Stimulated activated naive CD8-positive, alpha-beta T cell treated with anti-CD3 and anti-CD28 coated beads, Interleukin-15, Interleukin-2, amounts not matched to agents 100 ng/mL and 50 ng/mL, for 24 hours (primary cell): ENCODE results near the gene GAS7.
A peak's percentile ranks its signal among the peaks of the same experiment; 100 is the strongest.

Source experiments
- H3K27ac Mint-ChIP-seq: one replicate; pipeline ENCODE4 v1.8.0; 2021; ENCODE audit warnings: mild to moderate bottlenecking, mixed read lengths
- H3K27me3 Mint-ChIP-seq: one replicate; pipeline ENCODE4 v1.8.0; 2021; ENCODE audit warnings: mixed read lengths
- H3K36me3 Mint-ChIP-seq: one replicate; pipeline ENCODE4 v1.8.0; 2021; ENCODE audit warnings: low read depth, mixed read lengths
- H3K4me1 Mint-ChIP-seq: one replicate; pipeline ENCODE4 v1.8.0; 2021; ENCODE audit warnings: low read depth, mixed read lengths
- H3K4me3 Mint-ChIP-seq: one replicate; pipeline ENCODE4 v1.8.0; 2021; ENCODE audit warnings: mild to moderate bottlenecking, mixed read lengths
- H3K9me3 Mint-ChIP-seq: one replicate; pipeline ENCODE4 v1.8.0; 2021; ENCODE audit warnings: mixed read lengths

The GAS7 gene

DNA sequence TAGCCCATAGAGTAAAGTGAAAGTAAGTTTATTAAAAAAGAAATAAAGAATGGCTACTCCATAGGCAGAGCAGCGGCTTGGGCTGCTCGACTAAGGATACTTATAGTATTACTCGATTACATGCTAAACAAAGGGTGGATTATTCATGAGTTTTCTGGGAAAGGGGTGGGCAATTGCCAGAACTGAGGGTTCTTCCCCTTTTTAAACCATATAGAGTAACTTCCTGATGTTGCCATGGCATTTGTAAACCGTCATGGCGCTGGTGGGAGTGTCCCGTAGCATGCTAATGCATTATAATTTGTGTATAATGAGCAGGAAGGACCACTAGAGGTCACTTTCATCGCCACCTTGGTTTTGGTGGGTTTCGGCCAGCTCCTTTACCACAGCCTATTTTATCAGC is 13.3 kb upstream of the GAS7 start:
- no peaks in the 10 kb centered on the region for H3K4me1 Mint-ChIP-seq
- H3K27me3 Mint-ChIP-seq: no peaks in the 10 kb centered on the region
- H3K9me3 Mint-ChIP-seq: no peaks in the 10 kb centered on the region
- H3K36me3 Mint-ChIP-seq: no peaks in the 10 kb centered on the region
- no peak overlapping the region for H3K27ac Mint-ChIP-seq
- H3K4me3 Mint-ChIP-seq: no peak overlapping the region

DNA sequence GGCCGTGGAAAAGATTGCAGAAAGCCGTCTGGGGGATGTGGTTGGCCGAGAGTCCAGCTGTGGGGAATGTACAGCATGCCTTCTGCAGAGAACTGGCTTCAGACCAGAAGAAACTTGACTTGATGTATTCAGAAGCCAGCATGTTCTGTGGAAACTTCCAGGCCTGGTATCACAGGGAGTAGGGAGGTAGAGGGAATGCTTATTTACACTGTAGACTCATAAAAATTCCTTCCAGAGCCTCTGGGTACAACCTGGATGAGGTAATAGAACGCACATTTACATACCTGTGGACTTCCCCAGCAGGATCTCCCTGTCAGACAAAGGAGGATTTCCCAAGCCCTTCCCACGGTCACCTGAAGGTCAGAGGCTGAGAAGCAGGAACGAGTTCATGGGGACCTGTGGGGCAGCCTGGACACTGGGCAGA is 11.8 kb upstream of the GAS7 start:
- Mint-ChIP-seq H3K4me3 (no peak overlapping the region), H3K4me1 (no peaks in the 10 kb centered on the region), H3K27me3 (no peaks in the 10 kb centered on the region), H3K36me3 (peaks cover 4% of the 10 kb centered on the region), H3K9me3 (peaks cover 4% of the 10 kb centered on the region), H3K27ac (no peak overlapping the region)

DNA sequence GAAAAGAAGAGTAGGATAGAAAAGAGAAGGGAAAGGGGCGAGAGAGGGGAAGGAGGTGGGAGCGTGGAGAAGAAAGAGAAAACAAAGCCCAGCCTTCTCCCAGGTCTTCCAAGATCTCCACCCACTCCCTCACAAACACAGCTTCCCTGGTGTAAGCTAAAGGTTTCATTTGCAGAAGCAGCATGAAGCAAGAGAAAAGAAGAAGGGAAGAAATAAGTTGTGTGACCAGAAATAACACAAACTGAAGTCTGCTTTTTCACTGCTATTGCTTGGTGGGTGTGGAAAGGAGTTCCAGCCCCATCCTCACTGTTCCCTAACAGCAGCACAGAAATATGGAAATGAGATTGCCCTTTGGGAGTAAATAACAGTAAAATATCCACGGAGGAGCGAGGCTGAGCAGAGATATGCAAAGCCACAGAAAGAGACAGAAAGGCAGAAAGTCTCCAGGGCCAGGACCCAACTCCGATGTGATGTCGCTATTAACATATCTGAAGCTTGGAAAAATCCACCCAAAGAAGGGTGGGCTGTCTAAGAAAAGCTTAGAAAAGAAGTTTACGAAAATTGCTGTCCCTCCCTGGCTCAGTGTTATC is 10.3 kb upstream of the GAS7 start:
- no peak overlapping the region for H3K4me3 Mint-ChIP-seq

DNA sequence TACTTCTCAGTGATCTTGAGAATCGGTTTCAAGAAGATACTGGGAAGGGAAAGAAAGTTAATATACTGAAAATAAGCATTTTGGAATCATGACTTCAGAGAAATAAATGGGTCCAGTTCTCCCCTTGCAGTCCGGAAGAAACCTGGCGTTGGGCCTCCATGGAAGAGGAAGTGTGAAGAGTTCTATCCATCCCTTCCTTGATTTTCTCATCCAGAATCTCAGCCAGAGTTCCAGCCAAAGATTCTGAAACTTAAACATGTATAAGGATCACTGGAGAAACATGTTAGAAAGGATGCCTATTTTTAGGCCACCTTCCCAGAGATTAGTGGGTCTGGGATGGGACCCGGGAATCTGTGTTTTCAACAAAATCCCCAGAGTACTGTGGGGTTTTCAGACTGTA is 8.7 kb upstream of the GAS7 start:
- peaks cover 3% of the 10 kb centered on the region for H3K27me3 Mint-ChIP-seq
- H3K36me3 Mint-ChIP-seq: peaks cover 13% of the 10 kb centered on the region
- no peaks in the 10 kb centered on the region for H3K4me1 Mint-ChIP-seq
- no peak overlapping the region for H3K27ac Mint-ChIP-seq
- H3K4me3 Mint-ChIP-seq: no peak overlapping the region
- H3K9me3 Mint-ChIP-seq: peaks cover 14% of the 10 kb centered on the region

More for the DNA sequence above, 10.3 kb upstream of the GAS7 start:
- Mint-ChIP-seq H3K27me3 (no peaks in the 10 kb centered on the region), H3K36me3 (peaks cover 12% of the 10 kb centered on the region), H3K27ac (no peak overlapping the region), H3K9me3 (peaks cover 12% of the 10 kb centered on the region), H3K4me1 (no peaks in the 10 kb centered on the region)

DNA sequence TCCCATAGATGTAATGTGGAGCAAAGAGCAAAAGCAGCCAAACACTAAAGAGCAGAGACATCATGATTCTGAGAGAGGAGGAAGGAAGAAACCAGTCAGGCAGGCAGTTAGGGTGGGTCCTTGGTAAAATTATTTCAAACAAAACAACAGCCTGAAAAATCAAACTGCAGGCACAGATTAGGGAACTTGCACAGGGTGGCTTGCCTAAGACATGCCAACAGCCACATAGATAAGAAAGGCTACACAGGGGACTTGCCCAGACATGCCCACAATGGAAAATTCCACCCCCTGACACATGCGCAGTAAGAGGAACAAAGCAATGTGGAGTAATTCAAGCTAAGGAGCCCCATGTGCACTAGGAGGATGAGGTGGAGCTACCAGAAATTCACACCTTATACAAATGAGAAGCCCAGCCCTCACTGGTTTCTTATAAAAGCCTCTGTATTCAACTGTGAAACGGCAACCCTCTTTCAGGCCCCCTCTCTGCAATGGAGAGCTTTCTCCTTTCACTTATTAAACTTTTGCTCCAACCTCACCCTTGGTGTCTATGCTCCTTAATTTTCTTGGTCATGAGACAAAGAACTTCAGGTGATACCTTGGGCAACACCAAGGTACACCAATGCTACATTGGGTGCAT is 7.3 kb upstream of the GAS7 start:
- Mint-ChIP-seq H3K27ac (peak overlapping the region; percentile 57), H3K36me3 (peaks cover 13% of the 10 kb centered on the region), H3K9me3 (peaks cover 14% of the 10 kb centered on the region), H3K27me3 (peaks cover 15% of the 10 kb centered on the region), H3K4me1 (no peaks in the 10 kb centered on the region), H3K4me3 (no peak overlapping the region)

DNA sequence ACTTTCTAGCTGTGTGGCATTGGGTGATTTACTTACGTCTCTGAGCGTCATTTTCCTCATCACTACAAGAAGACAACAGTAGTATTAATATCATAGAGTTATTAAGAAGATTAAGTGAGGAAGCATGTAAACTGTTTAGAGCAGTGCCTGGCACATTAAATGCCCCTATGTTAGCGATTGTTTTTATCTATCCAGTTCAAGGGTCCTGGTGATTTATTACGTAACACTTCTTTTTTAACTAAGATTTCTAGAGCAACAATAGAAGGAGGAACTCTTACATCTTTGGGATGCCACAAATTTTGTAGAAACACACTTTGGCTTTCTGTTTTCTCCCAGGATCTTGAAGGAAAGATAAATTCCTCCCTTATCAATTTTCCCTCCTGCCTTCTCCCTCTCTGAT is 3.3 kb upstream of the GAS7 start:
- H3K36me3 Mint-ChIP-seq: peaks cover 17% of the 10 kb centered on the region
- H3K4me1 Mint-ChIP-seq: peaks cover 4% of the 10 kb centered on the region
- H3K27me3 Mint-ChIP-seq: peaks cover 37% of the 10 kb centered on the region
- H3K4me3 Mint-ChIP-seq: no peak overlapping the region
- peaks cover 14% of the 10 kb centered on the region for H3K9me3 Mint-ChIP-seq
- H3K27ac Mint-ChIP-seq: no peak overlapping the region

DNA sequence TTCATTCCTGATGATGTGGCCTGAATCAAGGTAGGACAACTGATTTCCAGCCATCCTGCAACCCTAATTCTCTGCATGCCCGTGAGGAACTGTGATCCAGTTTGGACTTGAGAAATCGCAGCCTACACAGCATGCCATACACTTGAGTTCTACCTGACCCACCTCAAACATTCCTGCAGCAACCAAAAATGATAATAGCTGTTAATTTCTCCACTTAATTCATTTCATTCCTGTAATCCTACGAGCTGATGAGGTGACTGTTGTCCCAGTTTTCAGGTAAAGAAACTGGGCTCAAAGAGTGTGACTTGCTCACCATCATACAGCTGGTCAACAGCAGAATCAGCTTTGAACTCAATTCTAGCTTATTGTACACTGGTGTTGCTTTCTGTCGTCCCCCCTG is 2.2 kb upstream of the GAS7 start:
- H3K4me1 Mint-ChIP-seq: peaks cover 4% of the 10 kb centered on the region
- peaks cover 45% of the 10 kb centered on the region for H3K27me3 Mint-ChIP-seq
- no peak overlapping the region for H3K4me3 Mint-ChIP-seq

DNA sequence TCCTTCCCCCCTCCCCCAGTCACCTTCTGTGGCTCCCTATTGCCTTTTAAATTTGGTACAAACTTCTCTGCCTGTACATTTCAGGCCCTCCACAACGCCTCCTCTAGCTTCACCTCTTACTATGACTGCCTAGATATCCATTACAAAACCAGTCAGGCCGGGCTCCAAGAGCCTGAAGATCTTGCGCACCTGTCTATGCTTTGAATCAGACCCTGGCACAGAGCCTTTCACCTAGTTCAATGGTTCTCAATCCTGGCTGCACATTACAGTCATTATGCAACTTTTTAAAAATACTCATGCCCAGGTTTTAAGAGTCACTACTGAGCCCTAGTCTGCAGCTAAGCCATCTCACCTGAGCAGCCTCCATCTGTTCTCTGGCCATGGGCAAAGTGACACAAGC is 1.6 kb upstream of the GAS7 start:
- Mint-ChIP-seq H3K36me3 (peaks cover 16% of the 10 kb centered on the region), H3K27me3 (peaks cover 45% of the 10 kb centered on the region), H3K9me3 (peaks cover 10% of the 10 kb centered on the region), H3K4me1 (peaks cover 4% of the 10 kb centered on the region), H3K27ac (no peak overlapping the region), H3K4me3 (peak overlapping the region; percentile 32)

More for the DNA sequence above, 2.2 kb upstream of the GAS7 start:
- H3K9me3 Mint-ChIP-seq: peaks cover 14% of the 10 kb centered on the region
- H3K27ac Mint-ChIP-seq: no peak overlapping the region
- peaks cover 17% of the 10 kb centered on the region for H3K36me3 Mint-ChIP-seq

DNA sequence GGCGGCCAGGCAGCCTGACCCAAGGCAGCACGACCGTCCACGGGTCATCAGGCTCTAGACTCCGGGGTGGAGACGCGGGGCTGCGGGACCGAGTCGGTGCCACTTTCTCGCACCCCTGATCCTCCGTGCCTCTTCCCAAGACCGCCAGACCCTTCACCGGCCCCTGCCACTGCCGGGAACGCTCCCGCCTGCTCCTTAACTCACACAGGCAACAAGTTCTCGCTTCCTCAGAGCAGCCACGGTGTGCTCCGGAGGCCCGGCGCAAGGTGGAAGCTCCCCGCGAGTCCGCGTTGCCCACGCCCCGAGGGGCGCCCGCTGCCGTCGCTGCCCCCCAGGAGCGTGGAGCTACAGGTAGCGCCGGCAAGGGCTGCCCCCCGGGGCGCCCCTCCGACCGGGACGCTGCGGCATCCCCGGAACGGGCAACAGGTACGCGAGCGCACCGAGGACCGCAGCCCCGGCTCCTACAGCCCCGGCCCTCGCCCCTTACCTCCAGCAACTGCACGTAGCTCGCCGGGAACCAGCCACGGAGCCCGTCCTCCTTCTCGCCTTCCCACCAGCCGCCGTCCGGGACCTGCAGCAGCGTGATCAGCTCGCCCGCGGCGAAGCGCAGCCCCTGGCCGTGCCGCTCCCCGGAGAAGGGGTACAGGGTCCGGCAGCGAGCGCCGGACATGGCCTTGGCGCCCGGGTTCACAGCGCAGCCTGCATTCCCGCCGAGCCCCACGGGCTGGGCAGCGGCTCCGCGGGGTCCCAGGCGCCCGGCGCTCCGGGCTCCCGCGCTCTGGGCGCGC is 491 bp downstream of the GAS7 start:
- H3K36me3 Mint-ChIP-seq: peaks cover 25% of the 10 kb centered on the region
- peaks cover 43% of the 10 kb centered on the region for H3K27me3 Mint-ChIP-seq
- H3K9me3 Mint-ChIP-seq: peaks cover 10% of the 10 kb centered on the region
- no peak overlapping the region for H3K27ac Mint-ChIP-seq
- H3K4me3 Mint-ChIP-seq: peak overlapping the region; percentile 60
- peaks cover 4% of the 10 kb centered on the region for H3K4me1 Mint-ChIP-seq

DNA sequence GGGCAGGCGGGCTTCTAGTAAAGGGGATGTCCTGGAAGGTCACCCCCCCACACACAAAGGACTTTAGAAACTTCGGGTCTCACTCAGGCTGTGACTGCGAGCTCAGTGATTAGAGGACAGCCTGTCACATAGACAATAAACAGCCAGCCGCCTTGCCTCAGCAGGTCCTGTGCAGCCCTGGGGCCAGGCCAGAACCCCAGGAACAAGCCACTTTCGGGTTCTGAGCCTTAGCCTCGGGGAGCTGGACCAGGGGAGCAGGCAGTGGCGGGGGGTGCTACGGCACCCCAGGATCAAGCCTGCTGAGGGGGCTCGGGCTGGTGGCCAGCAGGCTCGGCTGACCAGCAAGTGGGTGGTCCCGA is 1.1 kb downstream of the GAS7 start:
- Mint-ChIP-seq H3K36me3 (peaks cover 25% of the 10 kb centered on the region), H3K27me3 (peaks cover 41% of the 10 kb centered on the region), H3K4me3 (peak overlapping the region; percentile 17), H3K9me3 (peaks cover 10% of the 10 kb centered on the region), H3K4me1 (peaks cover 4% of the 10 kb centered on the region), H3K27ac (no peak overlapping the region)

DNA sequence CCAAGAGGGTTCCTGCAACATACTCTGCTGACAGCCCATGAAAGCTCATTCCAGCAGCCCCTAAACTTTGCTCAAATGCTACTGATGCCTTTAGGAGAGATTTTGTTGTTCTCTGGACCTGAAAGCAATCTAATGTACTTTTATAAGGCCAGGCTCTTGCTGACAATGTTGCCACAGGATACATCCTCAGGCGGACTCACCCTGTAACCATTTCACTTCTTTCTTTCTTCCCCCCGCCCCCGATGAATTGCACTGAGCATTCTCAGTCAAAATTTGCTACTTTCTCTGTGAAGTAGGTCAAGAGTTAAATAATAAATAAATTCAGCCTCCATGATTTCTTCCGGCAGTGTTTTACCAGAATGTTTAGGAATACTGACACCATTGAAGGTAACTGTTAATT is 1.5 kb downstream of the GAS7 start:
- Mint-ChIP-seq H3K27ac (no peak overlapping the region), H3K27me3 (peaks cover 41% of the 10 kb centered on the region), H3K4me1 (peaks cover 4% of the 10 kb centered on the region), H3K36me3 (peaks cover 25% of the 10 kb centered on the region), H3K4me3 (peak overlapping the region; percentile 17), H3K9me3 (peaks cover 10% of the 10 kb centered on the region)

DNA sequence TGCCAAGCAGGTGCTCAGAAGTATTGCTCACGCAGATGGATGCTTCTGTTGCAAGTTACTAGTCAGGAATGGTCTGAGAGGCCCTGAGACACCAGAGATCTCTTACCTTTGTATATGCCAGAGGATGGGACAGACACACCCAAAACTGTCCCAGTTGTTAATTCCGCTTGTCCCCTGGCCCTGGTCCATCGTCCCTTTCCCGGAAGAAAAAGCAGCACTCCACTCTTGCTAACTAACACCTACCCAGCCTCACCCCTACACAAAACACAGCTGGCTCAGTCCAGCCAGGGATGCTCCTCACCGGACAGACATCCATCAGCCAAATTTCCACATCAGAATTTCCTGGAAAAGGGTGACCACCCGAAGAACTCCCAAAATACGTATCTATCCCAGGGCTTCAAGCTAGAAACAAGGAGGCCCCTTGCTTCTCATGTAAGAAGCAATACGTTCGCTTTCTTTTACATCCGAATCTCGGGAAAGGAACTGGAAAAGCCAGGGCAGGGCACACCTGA is 2.0 kb downstream of the GAS7 start:
- H3K4me1 Mint-ChIP-seq: peaks cover 4% of the 10 kb centered on the region
- H3K27me3 Mint-ChIP-seq: peaks cover 37% of the 10 kb centered on the region
- peaks cover 10% of the 10 kb centered on the region for H3K9me3 Mint-ChIP-seq
- peaks cover 25% of the 10 kb centered on the region for H3K36me3 Mint-ChIP-seq
- no peak overlapping the region for H3K4me3 Mint-ChIP-seq
- no peak overlapping the region for H3K27ac Mint-ChIP-seq

DNA sequence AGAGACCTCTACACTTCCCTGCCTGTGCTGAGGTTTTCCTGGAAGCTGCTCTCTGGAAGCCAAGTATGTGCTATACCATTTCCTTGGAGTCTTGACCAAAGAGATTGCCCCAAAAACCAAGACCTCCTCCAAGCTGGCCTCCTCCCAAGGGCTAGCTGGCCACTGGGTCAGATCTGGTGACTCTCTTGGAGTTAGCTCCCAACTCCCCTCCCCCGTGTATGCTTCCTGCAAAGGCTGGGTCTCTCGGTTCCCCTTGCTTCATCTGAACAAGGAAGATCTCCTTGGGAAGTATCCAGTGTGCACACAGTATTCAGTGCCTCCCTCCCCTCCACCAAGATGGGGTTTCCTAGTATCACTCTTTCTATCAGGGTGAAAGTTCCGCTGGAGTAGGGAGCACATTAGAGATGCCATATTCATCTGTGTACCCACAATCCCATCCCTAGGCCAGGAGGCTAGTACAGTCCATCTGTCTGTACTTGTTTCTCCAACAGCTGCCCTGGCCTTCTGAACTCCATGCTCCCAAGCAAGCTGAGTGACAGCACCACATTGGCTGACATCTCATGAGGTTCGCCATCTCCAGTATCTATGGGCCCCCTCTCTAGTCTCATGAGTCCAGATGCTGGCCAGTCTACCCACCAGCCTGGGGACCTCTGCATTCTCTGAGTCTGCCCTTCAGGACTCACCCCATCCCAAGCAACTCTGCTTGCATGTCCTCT is 3.2 kb downstream of the GAS7 start:
- Mint-ChIP-seq H3K27ac (no peak overlapping the region), H3K9me3 (peaks cover 10% of the 10 kb centered on the region), H3K36me3 (peaks cover 25% of the 10 kb centered on the region), H3K4me3 (no peak overlapping the region), H3K4me1 (peaks cover 4% of the 10 kb centered on the region), H3K27me3 (peaks cover 25% of the 10 kb centered on the region)

DNA sequence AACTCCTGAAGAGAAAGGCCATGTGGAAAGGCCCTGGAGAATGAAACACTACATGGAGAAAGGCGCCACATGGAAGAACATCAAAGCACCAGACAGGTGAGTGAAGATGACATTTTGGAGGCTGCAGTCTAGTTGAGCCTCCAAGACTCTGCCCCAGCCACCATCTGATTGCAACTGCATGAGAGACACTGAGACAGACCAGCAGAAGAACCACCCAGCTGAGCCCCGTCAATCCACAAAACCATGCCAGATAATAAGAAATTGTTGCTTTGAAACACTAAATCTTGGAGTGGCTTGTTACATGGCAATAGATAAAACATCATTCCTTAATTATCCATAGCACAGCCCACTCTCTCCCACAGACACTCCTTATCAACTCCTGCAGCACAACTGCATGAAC is 4.8 kb downstream of the GAS7 start:
- Mint-ChIP-seq H3K27me3 (peaks cover 15% of the 10 kb centered on the region), H3K9me3 (peaks cover 10% of the 10 kb centered on the region), H3K36me3 (peaks cover 21% of the 10 kb centered on the region), H3K27ac (no peak overlapping the region), H3K4me1 (no peaks in the 10 kb centered on the region), H3K4me3 (no peak overlapping the region)

DNA sequence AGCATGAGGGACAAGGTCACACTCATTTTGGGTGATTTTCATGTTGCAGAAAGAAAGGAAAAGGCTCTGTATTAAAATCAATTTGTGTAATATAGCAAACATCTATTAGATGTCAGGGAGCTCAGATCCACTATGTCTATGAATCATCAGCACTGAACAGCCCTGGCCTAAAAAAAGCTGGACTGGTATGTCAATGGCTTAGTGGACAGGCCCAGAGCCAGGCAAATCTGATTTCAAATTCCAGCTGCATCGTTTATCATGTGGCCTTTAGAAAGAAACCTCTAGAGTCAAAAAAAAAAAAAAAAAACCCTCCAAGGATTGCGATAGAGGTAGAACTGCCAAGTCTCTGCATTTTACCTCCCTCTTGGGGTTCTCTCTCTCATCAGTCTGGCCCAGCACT is 5.4 kb downstream of the GAS7 start:
- no peak overlapping the region for H3K4me3 Mint-ChIP-seq
- H3K27ac Mint-ChIP-seq: no peak overlapping the region
- H3K4me1 Mint-ChIP-seq: no peaks in the 10 kb centered on the region
- H3K27me3 Mint-ChIP-seq: peaks cover 15% of the 10 kb centered on the region
- H3K9me3 Mint-ChIP-seq: peaks cover 10% of the 10 kb centered on the region
- peaks cover 21% of the 10 kb centered on the region for H3K36me3 Mint-ChIP-seq
